ENCODE results near the gene TIPIN. TPM values are rescaled to one million over a fixed set of nuclear protein-coding genes. Genes with fewer than 3 reads are reported as not detected.

TIPIN gene
- polyA plus RNA-seq, 2 of the 4 experiments (the other 2 are of a cell fraction) = 28.4 to 37.4 TPM

GRCh38 chr15:66405007-66405406 lies 48.5 kb upstream of the TIPIN start:
- CTCF ChIA-PET = interaction anchor here (1.0 to 3.2 kb wide), 6 partner anchors 9 to 93 kb away, joined by 3 to 20 read pairs (median 9); partner anchors contain the start of gene SNAPC5
- POLR2A ChIA-PET = no interaction called here
- Histone ChIP-seq H3K9me3 (no peaks in the 10 kb centered on the region), H3K4me2 (no peak overlapping the region), H3K4me1 (peaks cover 20% of the 10 kb centered on the region), H3K4me3 (no peak overlapping the region), H3K27ac (no peak overlapping the region)
- WGBS (ENCODE audit: missing lambda C conversion rate) = 90% methylated on average over 2 of the region's 2 CpGs
- ATAC-seq = no peak
- FAIRE-seq = no peak
- no peak for DNase-seq (ENCODE audit: low read depth in 1 of 2, low spot score in 1 of 2)
- TF ChIP-seq RNF2 (IDR thresholded peaks at IDR 0.05; ENCODE audit: borderline replicate concordance, low read depth) = no peak
- TF ChIP-seq ESRRA (IDR thresholded peaks at IDR 0.05; ENCODE audit: borderline replicate concordance, low read length) = no peak
- no peak for TF ChIP-seq ZC3H11A (IDR thresholded peaks at IDR 0.05)
- no peak for TF ChIP-seq TFCP2L1 (CRISPR knock-in tag; IDR thresholded peaks at IDR 0.05)
- no peak for TF ChIP-seq SMC3 (IDR thresholded peaks at IDR 0.05)
- no peak for TF ChIP-seq RFX5 (IDR thresholded peaks at IDR 0.05)
- no peak for TF ChIP-seq KDM1A (IDR thresholded peaks at IDR 0.05; ENCODE audit: low read depth)
- no peak for TF ChIP-seq KDM5A (IDR thresholded peaks at IDR 0.05)
- no peak for TF ChIP-seq MAZ (IDR thresholded peaks at IDR 0.05; ENCODE audit: borderline replicate concordance, low read depth, low read length)
- no peak for TF ChIP-seq CBX2 (IDR thresholded peaks at IDR 0.05; ENCODE audit: borderline replicate concordance, low read depth)

DNA sequence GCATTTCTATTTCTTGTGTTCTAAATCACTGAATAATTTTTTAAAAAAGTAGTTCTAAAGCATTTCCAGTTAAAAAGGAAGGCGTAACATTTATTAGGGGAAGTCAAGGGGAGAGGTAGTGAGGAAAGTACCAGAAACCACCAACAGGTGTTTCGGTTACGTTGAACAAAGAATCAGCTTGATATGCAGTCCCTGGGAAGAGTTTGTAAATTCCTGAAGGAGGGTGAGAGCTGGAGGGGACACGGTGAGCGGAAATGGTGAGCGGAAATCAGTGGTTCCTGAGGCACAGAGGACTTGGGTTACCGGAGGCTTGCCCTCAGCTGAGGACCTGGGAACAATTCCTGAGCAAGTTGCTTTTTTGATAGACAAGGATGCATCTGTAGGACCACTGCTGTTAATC lies 48.0 kb upstream of the TIPIN start:
- ATAC-seq (no peak), FAIRE-seq (no peak), DNase-seq (ENCODE audit: low read depth in 1 of 2, low spot score in 1 of 2) (no peak)
- 94% methylated on average over 7 of the region's 7 CpGs for WGBS (ENCODE audit: missing lambda C conversion rate)
- H3K4me3 ChIP-seq = no peak overlapping the region
- TF ChIP-seq CBX2 (IDR thresholded peaks at IDR 0.05; ENCODE audit: borderline replicate concordance, low read depth) (no peak), ATOH8 (CRISPR knock-in tag; IDR thresholded peaks at IDR 0.05; ENCODE audit: low read depth) (no peak), EHF (CRISPR knock-in tag; IDR thresholded peaks at IDR 0.05) (no peak), NR3C1 (IDR thresholded peaks at IDR 0.05) (no peak), CHD4 (IDR thresholded peaks at IDR 0.05; ENCODE audit: borderline replicate concordance) (no peak), EP300 (IDR thresholded peaks at IDR 0.05) (no peak), FOXS1 (CRISPR knock-in tag; IDR thresholded peaks at IDR 0.05) (no peak), HMGXB4 (CRISPR knock-in tag; IDR thresholded peaks at IDR 0.05; ENCODE audit: borderline replicate concordance) (no peak), NPAS2 (CRISPR knock-in tag; IDR thresholded peaks at IDR 0.05; ENCODE audit: borderline replicate concordance) (no peak)
- H3K4me2 ChIP-seq = no peak overlapping the region
- CTCF ChIA-PET = interaction anchor here (1.2 to 3.2 kb wide), 4 partner anchors 9 to 93 kb away, joined by 3 to 20 read pairs (median 15); partner anchors contain the start of gene SNAPC5
- H3K27ac ChIP-seq = no peak overlapping the region
- peaks cover 20% of the 10 kb centered on the region for H3K4me1 ChIP-seq
- POLR2A ChIA-PET = no interaction called here
- no peaks in the 10 kb centered on the region for H3K9me3 ChIP-seq

DNA sequence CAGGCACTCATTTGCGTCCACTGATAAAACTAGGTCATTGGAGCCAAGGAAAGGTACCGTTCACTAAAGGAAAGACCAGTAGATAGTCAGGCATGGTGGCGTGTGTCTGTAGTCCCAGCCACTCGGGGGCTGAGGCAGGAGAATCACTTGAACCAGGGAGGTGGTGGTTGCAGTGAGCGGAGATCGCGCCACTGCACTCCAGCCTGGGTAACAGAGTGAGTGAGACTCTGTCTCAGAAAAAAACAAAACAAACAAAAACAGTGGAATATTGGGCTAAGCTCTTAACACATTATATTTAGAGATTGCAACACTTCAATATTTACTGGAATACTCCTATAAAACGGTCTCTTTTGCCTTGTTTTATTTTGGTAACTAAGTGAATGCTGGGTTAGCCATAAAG lies 47.6 kb upstream of the TIPIN start:
- Histone ChIP-seq H3K9me3 (no peaks in the 10 kb centered on the region), H3K4me2 (no peak overlapping the region), H3K4me3 (no peak overlapping the region), H3K4me1 (peaks cover 20% of the 10 kb centered on the region), H3K27ac (no peak overlapping the region)
- no peak for DNase-seq (ENCODE audit: low read depth in 1 of 2, low spot score in 1 of 2)
- no peak for FAIRE-seq
- no peak for ATAC-seq
- ChIA-PET CTCF (interaction anchor here (1.2 to 3.2 kb wide), 5 partner anchors 10 to 94 kb away, joined by 3 to 20 read pairs (median 12); partner anchors contain the start of gene SNAPC5), POLR2A (no interaction called here)
- WGBS (ENCODE audit: missing lambda C conversion rate) = 90% methylated on average over 8 of the region's 8 CpGs
- TF ChIP-seq ZNF302 (CRISPR knock-in tag; IDR thresholded peaks at IDR 0.05) (no peak), RAD21 (conservative IDR thresholded peaks at IDR 0.05 in 1 of 2, IDR thresholded peaks at IDR 0.05 in 1 of 2) (no peak), NR3C1 (IDR thresholded peaks at IDR 0.05) (no peak), PHF8 (IDR thresholded peaks at IDR 0.05; ENCODE audit: borderline replicate concordance, low read depth) (no peak), JUN (IDR thresholded peaks at IDR 0.05) (no peak), HDAC2 (IDR thresholded peaks at IDR 0.05) (no peak), ATOH8 (CRISPR knock-in tag; IDR thresholded peaks at IDR 0.05; ENCODE audit: low read depth) (no peak), HOXA7 (CRISPR knock-in tag; IDR thresholded peaks at IDR 0.05) (no peak), RARB (CRISPR knock-in tag; IDR thresholded peaks at IDR 0.05) (no peak), ESRRA (IDR thresholded peaks at IDR 0.05; ENCODE audit: borderline replicate concordance, low read length) (no peak)
- TF ChIP-seq, protein P1, sequence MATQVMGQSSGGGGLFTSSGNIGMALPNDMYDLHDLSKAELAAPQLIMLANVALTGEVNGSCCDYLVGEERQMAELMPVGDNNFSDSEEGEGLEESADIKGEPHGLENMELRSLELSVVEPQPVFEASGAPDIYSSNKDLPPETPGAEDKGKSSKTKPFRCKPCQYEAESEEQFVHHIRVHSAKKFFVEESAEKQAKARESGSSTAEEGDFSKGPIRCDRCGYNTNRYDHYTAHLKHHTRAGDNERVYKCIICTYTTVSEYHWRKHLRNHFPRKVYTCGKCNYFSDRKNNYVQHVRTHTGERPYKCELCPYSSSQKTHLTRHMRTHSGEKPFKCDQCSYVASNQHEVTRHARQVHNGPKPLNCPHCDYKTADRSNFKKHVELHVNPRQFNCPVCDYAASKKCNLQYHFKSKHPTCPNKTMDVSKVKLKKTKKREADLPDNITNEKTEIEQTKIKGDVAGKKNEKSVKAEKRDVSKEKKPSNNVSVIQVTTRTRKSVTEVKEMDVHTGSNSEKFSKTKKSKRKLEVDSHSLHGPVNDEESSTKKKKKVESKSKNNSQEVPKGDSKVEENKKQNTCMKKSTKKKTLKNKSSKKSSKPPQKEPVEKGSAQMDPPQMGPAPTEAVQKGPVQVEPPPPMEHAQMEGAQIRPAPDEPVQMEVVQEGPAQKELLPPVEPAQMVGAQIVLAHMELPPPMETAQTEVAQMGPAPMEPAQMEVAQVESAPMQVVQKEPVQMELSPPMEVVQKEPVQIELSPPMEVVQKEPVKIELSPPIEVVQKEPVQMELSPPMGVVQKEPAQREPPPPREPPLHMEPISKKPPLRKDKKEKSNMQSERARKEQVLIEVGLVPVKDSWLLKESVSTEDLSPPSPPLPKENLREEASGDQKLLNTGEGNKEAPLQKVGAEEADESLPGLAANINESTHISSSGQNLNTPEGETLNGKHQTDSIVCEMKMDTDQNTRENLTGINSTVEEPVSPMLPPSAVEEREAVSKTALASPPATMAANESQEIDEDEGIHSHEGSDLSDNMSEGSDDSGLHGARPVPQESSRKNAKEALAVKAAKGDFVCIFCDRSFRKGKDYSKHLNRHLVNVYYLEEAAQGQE (IDR thresholded peaks at IDR 0.05) = no peak
